Neutrophil (primary cell): ENCODE results near the gene CES4A.

Experiments
- H3K27ac ChIP-seq: fragments of 200-600 bp; sonication (generic); 2 replicates; pipeline ENCODE4 v1.5.1; 2016; ENCODE audit warnings: mild to moderate bottlenecking, moderate library complexity
- H3K27me3 ChIP-seq: fragments of 200-600 bp; sonication (generic); 2 replicates; pipeline ENCODE4 v1.6.0; 2016; ENCODE audit warnings: mild to moderate bottlenecking
- H3K36me3 ChIP-seq: fragments of 200-600 bp; sonication (generic); 2 replicates; pipeline ENCODE4 v1.5.1; 2017
- H3K4me1 ChIP-seq, 2 experiments: fragments of 200-600 bp in 1 of 2; sonication (generic) in 1 of 2; 1 replicate in 1 of 2; 2 replicates in 1 of 2; pipeline versions ENCODE4 v1.5.1 to v1.6.1; 2013 to 2016; ENCODE audit warnings: low read depth in 1 of 2, low read length in 1 of 2, mild to moderate bottlenecking in 1 of 2, moderate library complexity in 1 of 2; ENCODE audit not compliant: control insufficient read depth in 1 of 2, insufficient read depth in 1 of 2
- H3K4me3 ChIP-seq, 2 experiments: fragments of 200-600 bp in 1 of 2; sonication (generic) in 1 of 2; 1 replicate in 1 of 2; 2 replicates in 1 of 2; pipeline ENCODE4 v1.5.1; 2013 to 2016; ENCODE audit warnings: low read depth in 1 of 2, low read length in 1 of 2, mild to moderate bottlenecking in 1 of 2, moderate library complexity in 1 of 2
- H3K9me3 ChIP-seq: fragments of 200-600 bp; sonication (generic); 2 replicates; pipeline ENCODE4 v1.5.1; 2016
- CTCF ChIP-seq: fragments of 200-600 bp; sonication (generic); IDR thresholded peaks from 2 replicates; pipeline ENCODE4 v1.5.1; 2016; ENCODE audit warnings: antibody characterized with exemption

The CES4A gene

DNA sequence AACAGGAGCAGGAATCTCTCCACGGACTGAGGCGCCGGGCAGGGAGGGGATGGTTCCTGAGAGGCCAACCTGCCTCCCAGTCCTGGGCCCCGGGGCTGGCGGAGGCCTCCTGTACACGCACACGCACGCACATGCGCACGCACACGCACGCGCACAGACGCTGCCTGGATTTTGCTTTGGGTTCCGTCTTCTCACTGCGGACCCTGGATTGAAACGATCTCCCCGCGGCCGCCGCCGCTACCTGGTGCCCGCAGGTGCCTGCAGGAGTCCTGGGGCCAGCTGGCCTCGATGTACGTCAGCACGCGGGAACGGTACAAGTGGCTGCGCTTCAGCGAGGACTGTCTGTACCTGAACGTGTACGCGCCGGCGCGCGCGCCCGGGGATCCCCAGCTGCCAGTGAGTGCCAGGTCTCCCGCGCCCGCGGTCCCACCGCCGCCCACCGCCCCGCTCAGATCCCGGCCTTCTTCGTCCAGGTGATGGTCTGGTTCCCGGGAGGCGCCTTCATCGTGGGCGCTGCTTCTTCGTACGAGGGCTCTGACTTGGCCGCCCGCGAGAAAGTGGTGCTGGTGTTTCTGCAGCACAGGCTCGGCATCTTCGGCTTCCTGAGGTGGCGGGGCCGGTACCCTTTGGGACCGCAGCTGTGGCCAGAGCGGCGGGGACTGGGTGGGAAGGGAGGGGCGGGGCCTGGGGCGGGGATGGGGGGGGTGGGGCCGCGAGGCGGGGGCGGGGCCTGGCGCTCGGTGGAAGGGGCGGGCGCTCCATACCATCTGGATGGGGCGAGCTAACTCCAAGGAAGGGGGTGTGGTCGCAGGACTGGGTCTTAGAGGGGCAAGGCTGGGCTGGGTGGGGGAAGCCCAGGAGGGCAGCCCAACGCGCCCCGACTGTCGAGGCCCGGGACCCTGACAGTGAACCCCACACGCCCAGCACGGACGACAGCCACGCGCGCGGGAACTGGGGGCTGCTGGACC, 12.3 kb downstream of the CES4A start:
- no peak for TF ChIP-seq CTCF
- Histone ChIP-seq H3K27me3 (peaks cover 60% of the 10 kb centered on the region), H3K27ac (peak overlapping the region; percentile 48), H3K9me3 (no peaks in the 10 kb centered on the region), H3K4me1 (peaks cover 0 to 11% of the 10 kb centered on the region in 2 experiments), H3K36me3 (no peaks in the 10 kb centered on the region), H3K4me3 (peak overlapping the region; percentile 72 to 77)

- no peak for TF ChIP-seq CTCF
- H3K4me3 ChIP-seq, result no peak overlapping the region
- peaks cover 0 to 11% of the 10 kb centered on the region in 2 experiments for H3K4me1 ChIP-seq
- no peaks in the 10 kb centered on the region for H3K9me3 ChIP-seq
- no peak overlapping the region for H3K27ac ChIP-seq
- H3K36me3 ChIP-seq, result no peaks in the 10 kb centered on the region
- H3K27me3 ChIP-seq, result peaks cover 60% of the 10 kb centered on the region
Measured at GRCh38 chr16:67001726-67002125, 13.3 kb downstream of the CES4A start.

DNA sequence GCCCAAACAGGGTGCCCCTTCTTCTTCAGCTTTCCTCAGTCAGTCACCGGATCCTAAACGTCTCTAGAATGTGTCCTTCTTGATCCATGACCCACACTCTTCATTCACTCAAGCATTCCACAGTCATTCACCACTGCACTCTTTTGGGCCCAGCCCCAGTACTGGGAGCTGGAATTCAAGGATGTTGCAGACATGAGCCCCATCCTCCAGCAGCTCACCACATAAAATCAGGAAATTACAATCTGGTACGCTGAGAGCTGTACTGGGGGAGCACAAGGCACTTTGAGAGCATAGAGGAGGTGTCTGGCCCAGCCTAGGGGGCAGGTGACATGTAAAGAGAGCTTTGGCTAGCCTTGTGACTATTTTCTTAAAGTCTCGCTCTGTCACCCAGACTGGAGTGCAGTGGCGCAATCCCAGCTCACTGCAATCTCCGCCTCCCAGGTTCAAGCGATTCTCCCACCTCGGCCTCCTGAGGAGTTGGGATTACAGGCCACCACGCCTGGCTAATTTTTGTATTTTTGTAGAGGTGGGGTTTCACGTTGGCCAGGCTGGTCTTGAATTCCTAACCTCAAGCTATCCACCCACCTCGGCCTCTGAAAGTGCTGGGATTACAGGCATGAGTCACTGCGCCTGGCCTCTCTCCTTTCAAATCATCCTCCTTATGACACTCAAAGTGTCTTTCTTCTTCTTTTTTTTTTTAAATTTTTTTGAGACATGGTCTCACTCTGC, 18.7 kb downstream of the CES4A start:
- no peak overlapping the region for H3K4me3 ChIP-seq
- no peak for TF ChIP-seq CTCF
- no peaks in the 10 kb centered on the region for H3K9me3 ChIP-seq
- H3K27ac ChIP-seq, result no peak overlapping the region
- no peaks in the 10 kb centered on the region for H3K4me1 ChIP-seq
- peaks cover 23% of the 10 kb centered on the region for H3K27me3 ChIP-seq
- H3K36me3 ChIP-seq, result no peaks in the 10 kb centered on the region

GRCh38 chr16:67009158-67009557, 20.8 kb downstream of the CES4A start:
- Histone ChIP-seq H3K27ac (no peak overlapping the region), H3K4me3 (no peak overlapping the region), H3K27me3 (peaks cover 31% of the 10 kb centered on the region), H3K36me3 (no peaks in the 10 kb centered on the region), H3K9me3 (no peaks in the 10 kb centered on the region), H3K4me1 (peaks cover 6 to 8% of the 10 kb centered on the region in 2 experiments)
- no peak for TF ChIP-seq CTCF

DNA sequence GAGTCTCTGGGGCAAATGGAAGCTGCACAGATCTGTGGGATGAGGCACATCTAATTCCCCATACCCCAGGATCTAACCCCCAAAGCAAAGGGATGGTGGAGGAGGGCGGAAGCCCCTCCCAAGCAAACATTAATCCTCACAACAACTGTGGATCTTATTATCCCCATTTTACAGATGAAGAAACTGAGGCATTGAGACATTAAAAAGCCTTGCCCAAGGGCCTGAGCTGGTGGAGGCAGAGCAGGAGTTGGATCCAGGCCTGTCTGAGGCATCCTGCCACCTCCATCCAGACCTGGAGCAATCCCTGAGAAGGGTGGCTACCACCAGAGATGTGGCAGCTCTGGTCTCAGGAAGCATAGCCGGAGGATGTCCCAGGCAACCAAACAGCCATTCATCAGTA, 22.9 kb downstream of the CES4A start:
- H3K36me3 ChIP-seq, result no peaks in the 10 kb centered on the region
- H3K27ac ChIP-seq, result no peak overlapping the region
- H3K4me3 ChIP-seq, result no peak overlapping the region
- no peak for TF ChIP-seq CTCF
- H3K4me1 ChIP-seq, result peaks cover 10 to 11% of the 10 kb centered on the region in 2 experiments
- no peaks in the 10 kb centered on the region for H3K9me3 ChIP-seq
- peaks cover 52% of the 10 kb centered on the region for H3K27me3 ChIP-seq
